ENCODE measurements around the gene ADCK2.

- no peak for TF ChIP-seq ZNF70 (CRISPR knock-in tag; IDR thresholded peaks at IDR 0.05)
- TF ChIP-seq ISL1 (CRISPR knock-in tag; IDR thresholded peaks at IDR 0.05), result no peak
- TF ChIP-seq PPARA (CRISPR knock-in tag; IDR thresholded peaks at IDR 0.05; ENCODE audit: borderline replicate concordance), result no peak
- TF ChIP-seq PATZ1 (CRISPR knock-in tag; IDR thresholded peaks at IDR 0.05; ENCODE audit: borderline replicate concordance), result no peak
- no peak for TF ChIP-seq CREB5 (CRISPR knock-in tag; IDR thresholded peaks at IDR 0.05; ENCODE audit: low read depth)
- no peak for TF ChIP-seq ZFP3 (CRISPR knock-in tag; IDR thresholded peaks at IDR 0.05)
- TF ChIP-seq ARNTL (CRISPR knock-in tag; IDR thresholded peaks at IDR 0.05; ENCODE audit: borderline replicate concordance, low read depth), result no peak
Observed at GRCh38 chr7:140732416-140732815, 59.7 kb downstream of the ADCK2 start.
